ENCODE measurements around the gene VMP1.
"Not testable (repeated sequence)": the region's sequence is repeated elsewhere in the genome, so short reads cannot be mapped to it uniquely, and the experiment has no call there.

Gene VMP1

DNA sequence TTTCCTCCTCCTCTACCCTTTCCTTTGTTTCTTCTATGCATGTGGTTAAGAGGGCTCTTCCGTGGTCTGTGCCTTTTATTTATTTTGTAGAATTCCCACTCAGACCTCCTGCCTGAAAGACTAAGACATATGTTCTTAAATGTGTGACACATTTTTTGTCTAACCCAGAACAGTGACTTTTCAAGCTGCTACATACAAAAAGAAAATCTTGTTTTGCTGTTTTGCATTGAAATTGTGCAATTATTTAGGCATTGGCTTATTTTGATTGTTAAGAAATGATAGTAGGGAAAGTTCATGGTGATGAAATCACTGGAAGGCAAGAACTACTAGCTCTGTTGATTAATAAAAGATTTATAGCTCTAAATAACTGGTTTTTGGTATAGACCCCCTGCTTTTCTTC is 108.5 kb downstream of the VMP1 start:
- no peak for DNase-seq

DNA sequence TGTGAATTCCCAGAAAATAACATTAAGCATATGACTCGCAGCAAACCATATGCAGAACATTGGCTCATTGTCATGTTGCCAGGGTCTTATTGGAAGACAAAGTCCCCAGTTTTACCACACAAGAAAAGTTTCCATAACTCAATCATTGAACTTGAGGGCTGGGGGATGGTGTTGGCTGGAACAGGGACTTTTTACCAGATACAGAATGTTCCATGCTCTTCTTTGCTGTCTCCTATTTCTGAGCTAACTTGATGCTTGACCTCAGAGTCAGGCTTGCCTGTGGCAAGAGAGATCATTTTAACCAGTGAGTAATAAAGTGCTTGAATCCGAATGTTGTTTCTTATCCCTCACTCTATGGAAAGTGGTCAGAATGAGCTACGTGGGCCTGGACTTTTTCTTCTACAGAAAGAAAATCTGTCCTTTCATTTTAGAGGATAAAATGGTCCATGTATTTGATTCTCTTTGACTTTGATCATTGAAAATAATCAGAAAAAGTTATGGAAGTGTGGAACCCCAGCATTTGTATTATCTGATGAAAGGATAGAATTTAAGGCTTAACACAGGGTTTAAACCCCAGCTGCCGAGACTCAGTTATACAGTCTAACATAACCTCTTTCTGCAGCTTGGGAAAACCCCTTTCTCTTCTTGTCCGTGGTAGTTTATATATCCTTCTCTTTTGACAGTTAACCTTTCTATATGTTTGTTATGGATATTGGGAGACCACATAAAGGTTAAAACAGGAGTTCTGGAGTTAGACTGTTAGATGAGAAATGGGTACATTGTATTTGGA is 118.3 kb downstream of the VMP1 start:
- DNase-seq, result peak in 1 of 2 experiments; percentile 45

DNA sequence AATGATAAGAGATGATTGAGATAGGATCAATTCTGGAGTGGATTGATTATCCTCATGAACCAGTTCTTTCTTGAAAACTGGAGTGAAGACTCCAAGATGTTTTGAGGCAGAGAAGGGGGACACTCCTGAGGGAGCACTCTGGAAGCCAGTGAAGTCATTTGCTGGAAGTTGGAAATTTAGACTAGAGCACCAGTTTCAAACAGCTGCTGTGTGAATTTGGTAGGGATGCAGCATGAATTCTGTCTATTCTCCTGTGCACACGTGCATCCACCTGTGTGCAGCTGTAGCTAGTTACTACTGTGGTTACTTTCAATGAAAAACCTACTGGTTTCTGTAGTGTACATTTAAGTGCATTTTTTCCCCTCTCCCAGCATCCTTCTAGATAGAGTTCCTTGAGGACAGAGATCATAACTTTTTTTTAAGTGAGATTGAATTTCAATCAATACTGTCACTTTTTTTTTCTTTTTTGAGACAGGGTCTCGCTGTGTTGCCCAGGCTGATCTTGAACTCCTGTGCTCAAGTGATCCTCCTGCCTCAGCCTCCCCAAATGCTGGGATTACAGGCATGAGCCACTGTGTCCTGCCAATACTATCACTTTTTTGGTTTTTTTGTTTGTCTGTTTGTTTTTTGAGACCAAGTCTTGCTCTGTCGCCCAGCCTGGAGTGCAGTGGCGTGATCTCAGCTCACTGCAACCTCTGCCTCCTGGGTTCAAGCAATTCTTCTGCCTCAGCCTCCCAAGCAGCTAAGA is 119.4 kb downstream of the VMP1 start:
- no peak for DNase-seq

DNA sequence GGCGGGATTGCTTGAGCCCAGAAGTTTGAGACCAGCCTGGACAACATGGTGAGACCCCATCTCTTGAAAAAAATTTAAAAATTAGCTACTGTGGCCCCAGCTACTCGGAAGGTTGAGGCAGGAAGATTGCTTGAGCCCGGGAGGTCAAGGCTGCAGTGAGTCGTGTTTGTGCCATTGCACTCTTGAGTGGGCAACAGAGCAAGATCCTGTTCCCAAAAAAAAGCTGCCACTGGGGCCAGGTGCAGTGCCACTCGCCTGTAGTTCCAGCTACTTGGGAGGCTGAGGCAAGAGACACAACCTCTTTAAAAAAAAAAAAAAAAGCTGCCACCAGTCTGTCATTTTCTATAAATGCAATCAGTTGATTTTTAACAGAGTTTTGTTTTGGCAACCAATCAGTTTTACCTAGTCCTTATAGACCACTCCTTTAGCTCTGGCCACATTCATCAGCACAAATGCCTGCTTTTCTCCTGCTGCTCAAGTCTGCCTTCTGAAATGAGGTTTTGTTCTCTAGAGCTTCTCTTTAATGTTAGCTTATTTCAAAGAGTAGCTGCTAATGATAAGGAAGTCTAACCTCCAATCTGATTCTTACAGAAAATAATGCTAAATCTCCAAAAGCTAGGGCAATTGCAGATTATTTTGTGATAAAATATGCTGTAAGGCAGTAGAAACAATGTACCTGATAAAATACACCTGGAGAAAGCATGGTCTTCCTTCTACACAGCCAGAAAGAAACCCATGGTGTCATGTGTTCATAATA is 120.4 kb downstream of the VMP1 start:
- DNase-seq, result no peak

DNA sequence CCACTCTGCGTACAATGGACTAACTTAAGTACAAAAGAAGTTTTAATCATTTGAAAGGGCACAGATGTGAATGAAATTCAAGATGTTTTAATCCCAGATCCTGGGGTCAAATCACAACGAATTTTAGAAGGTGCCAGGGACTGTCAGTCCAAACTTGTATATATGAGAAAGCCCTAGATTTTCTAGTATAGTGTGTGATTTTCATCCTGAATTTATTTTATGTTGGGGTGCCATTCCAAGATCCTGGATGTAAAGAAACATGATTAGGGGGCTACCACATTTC is 121.0 kb downstream of the VMP1 start:
- DNase-seq, result no peak

DNA sequence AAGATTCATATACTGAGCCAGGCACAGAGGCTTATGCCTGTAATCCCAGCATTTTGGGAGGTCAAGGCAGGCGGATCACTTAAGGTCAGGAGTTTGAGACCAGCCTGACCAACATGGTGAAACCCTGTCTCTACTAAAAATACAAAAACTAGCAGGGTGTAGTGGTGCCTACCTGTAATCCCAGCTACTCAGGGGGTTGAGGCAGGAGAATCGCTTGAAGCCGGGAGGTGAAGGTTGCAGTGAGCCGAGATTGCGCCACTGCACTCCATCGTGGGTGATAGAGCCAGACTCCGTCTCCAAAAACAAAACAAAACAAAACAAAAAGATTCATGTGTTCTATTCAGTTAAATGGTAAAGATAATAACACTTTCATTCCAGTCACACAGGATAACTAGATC is 121.4 kb downstream of the VMP1 start:
- DNase-seq, result peak in 1 of 2 experiments; percentile 39

DNA sequence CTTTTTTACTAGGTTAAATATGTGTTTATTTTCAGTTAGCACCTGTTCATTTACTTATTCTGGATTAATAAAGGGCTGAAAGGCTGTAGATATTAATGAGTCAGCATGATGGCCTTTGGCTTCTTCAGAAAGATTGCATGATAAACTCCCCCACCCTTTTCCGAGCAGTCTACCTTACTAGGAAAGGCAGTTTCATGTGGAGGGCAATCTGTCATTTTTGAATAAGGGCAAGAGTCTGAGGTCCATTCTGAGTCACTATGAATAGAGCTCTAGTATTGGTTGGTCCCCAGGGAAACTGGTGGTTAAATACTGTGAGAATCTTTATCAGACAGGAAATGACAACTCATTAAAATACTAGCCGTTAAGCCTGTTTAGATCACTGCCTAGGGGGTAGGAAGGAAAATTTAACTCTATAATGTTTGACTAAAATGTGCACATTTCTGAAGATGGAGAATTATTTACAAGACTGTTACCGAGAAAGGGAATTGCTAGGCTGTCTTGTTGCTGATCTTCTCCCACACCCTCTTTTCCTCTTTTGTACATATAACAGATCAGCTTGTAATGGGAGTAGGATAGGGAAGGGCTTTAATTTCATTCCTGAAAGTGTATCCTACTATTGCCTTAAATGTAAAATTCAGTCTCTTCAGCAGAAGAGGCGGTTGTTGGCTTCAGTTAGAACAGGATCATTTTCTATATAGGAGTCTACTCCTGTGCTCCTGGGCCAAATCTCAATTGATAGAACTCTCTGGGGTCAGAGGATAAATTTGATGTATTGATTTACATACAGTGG is 122.0 kb downstream of the VMP1 start:
- peak in 1 of 2 experiments; percentile 36 for DNase-seq

DNA sequence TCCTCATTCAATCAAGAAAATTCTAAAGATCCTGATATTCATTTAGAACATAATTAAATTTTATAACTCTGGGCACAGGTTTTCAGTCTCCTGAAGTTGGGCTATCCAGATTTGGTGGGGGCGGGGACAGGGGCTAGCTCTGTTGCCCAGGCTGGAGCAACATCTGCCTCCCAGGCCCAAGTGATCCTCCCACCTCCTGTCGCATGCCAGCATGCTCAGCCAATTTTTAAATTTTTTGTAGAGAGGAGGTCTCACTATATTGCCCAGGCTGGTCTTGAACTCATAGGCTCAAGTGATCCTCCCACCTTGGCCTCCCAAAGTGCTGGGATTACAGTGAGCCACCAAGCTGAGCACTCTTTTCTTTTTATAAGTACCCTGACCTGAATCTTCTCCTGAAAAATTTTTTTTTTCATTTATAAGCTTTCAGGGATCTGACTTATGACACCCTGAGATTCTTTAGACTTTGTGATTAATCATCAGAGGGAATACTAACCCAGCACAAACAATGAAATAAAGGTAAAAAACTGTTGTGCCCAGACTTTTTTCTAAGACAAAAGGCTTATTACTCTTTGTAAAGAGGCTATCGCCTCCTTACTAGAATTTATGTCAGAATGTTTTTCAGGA is 122.7 kb downstream of the VMP1 start:
- peak in 1 of 2 experiments; percentile 38 for DNase-seq

DNA sequence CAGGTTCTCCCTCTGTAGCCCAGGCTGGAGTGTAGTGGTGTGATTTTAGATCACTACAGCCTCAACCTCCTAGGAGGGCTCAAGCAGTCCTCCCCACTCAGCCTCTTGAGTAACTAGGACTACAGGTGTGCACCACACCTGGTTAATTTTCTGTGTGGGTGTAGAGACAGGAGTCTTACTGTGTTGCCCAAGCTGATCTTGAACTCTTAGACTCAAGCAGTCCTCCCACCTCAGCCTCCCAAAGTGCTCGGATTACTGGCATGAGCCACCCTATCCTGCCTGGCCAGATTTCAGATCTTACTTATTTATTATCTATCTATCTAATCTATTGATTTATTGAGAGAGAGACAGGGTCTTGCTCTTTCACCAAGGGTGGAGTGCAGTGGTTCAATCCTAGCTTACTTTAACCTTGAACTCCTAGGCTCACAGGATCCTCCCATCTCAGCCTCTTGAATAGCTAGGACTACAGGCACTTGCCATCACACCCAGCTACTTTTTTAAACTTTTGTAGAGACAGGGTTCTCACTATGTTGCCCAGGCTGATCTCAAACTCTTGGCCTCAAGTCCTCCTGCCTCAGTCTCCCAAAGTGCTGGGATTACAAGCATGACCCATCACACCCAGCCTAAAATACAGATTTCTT is 123.5 kb downstream of the VMP1 start:
- no peak for DNase-seq

DNA sequence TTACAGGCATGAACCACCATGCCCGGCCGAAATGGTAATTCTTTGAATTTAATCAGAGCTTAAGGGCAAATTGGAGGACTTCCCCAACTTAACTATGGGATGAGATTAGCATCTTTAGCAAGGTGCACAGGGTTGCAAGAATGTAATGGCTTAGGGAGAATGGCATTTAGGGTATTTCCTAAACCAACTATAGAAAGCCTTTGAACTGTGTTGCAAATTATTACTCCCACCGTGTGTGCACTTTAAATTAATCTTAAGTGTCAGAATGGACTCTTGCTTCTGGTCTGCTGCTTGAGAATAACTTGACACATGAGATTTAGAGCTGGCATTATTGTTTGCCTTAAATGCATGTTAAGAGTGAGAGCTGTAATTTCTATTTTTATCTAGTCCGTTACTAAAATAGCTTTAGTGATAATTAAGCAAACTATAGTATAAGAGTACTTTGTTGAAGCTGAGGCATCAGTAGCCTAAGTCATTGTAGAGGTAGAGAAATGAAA is 125.5 kb downstream of the VMP1 start:
- no peak for DNase-seq

DNA sequence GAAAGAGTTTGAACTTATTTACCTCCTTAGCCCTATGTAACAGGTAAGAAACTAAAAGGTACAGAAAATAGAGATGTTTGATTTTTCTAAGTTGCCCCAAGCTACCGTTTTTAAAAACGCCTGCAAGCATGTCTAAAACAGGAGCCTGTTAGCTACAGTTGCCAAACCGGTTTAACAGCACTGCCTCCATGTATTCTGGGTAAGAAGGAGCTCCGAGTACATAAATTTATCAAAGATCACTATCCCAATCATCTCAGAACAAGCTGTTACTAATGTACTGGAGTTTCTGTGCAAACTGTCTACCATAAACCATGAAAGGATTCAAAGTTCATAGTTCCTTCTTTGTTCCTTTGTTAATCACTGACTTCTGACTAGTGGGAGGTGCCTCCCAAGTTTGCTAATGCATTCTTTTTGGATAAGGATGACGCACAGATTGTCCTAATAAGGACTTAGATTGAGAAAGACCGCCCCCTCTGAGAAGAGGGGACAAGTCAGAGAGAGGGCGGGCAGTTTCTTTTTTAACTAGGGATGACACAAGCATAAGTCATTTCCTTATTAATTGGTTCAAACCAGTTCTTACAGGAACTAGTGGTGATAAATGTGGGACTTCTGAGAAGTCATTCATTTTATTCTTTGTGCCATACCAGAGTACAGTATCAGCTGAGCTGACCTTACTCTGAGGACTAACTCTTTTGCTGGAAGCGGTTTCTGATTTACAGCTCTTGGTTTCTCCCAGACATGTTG is 130.0 kb downstream of the VMP1 start:
- peak; percentile 45 to 55 for DNase-seq

DNA sequence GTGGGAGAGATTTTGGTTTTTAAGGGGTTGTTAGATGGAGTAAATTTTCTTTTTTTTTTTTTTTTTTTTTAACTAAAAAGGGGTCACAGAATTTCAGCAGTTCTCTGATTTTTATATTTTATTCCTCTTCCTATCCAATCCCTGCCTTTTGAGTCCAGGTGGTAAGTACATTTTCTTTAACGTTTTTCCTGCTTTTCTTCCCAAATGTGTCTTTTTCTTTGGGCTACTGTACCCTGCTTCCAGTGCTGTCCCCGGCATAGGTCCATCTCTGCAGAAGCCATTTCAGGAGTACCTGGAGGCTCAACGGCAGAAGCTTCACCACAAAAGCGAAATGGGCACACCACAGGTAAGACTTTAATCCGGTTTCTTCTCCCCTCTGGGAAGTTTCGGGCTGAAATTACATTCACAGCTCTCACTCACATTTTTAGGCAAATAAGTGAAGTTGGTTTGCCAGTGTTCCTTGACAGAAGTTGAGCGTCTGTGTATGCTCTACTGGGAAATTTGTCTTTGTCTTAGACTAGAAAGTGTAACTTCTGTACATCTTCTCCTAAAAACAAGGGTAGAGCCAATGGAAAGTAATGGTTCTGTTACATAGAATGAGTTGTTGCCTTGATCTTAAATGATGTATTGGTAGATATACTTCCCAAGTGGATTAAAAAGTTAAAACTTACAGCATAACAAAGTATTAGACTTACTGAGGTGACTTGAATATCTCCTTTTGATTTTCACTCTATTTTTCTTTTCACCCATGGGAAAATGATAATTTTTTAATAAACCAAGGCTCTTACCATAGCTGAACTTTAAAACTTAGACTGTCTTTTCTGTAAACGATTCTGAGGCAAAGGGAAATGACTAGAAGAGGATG is 130.8 kb downstream of the VMP1 start:
- peak; percentile 44 to 49 for DNase-seq

DNA sequence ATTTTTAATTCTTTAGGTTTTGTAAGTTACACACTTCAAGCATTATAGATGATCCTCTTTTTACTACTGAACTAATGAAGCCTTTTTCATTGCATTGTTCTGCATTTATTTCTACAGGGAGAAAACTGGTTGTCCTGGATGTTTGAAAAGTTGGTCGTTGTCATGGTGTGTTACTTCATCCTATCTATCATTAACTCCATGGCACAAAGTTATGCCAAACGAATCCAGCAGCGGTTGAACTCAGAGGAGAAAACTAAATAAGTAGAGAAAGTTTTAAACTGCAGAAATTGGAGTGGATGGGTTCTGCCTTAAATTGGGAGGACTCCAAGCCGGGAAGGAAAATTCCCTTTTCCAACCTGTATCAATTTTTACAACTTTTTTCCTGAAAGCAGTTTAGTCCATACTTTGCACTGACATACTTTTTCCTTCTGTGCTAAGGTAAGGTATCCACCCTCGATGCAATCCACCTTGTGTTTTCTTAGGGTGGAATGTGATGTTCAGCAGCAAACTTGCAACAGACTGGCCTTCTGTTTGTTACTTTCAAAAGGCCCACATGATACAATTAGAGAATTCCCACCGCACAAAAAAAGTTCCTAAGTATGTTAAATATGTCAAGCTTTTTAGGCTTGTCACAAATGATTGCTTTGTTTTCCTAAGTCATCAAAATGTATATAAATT is 132.3 kb downstream of the VMP1 start:
- no peak for DNase-seq

DNA sequence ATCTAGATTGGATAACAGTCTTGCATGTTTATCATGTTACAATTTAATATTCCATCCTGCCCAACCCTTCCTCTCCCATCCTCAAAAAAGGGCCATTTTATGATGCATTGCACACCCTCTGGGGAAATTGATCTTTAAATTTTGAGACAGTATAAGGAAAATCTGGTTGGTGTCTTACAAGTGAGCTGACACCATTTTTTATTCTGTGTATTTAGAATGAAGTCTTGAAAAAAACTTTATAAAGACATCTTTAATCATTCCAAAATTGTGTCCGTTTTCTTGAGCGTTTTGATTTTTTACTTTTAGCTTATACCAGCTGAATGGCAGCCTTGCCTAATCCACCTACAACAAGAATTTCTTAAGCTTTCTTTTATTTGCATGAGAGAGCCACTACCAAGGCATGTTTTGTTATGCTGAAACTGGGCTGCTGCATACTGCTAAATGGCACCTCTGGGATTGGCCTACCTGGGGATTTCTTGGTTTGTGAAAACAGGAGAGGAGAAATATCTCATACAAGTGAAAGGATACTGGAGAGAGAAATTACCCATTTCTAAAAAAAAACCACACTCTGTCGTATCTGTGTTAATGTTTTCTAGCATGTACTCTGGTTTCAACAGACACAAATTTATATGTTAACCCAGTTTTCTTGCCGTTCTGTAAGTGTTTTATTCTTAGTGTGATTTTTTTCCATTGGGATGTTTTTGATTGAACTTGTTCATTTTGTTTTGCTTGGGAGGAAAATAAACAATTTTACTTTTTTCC is 133.1 kb downstream of the VMP1 start:
- DNase-seq, result no peak

DNA sequence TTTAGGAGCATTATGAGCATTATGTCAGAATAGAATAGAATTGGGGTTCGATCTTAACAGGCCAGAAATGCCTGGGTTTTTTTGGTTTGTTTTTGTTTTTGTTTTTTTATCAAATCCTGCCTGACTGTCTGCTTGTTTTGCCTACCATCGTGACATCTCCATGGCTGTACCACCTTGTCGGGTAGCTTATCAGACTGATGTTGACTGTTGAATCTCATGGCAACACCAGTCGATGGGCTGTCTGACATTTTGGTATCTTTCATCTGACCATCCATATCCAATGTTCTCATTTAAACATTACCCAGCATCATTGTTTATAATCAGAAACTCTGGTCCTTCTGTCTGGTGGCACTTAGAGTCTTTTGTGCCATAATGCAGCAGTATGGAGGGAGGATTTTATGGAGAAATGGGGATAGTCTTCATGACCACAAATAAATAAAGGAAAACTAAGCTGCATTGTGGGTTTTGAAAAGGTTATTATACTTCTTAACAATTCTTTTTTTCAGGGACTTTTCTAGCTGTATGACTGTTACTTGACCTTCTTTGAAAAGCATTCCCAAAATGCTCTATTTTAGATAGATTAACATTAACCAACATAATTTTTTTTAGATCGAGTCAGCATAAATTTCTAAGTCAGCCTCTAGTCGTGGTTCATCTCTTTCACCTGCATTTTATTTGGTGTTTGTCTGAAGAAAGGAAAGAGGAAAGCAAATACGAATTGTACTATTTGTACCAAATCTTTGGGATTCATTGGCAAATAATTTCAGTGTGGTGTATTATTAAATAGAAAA is 133.8 kb downstream of the VMP1 start:
- not testable (repeated sequence) for DNase-seq

DNA sequence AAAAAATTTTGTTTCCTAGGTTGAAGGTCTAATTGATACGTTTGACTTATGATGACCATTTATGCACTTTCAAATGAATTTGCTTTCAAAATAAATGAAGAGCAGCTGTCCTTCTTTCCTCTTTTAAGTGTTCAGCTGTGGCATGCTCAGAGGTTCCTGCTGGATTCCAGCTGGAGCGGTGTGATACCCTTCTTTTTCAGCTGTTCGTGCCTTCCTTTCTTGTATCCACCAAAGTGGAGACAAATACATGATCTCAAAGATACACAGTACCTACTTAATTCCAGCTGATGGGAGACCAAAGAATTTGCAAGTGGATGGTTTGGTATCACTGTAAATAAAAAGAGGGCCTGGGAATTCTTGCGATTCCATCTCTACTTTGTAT is 134.4 kb downstream of the VMP1 start:
- DNase-seq, result not testable (repeated sequence)

DNA sequence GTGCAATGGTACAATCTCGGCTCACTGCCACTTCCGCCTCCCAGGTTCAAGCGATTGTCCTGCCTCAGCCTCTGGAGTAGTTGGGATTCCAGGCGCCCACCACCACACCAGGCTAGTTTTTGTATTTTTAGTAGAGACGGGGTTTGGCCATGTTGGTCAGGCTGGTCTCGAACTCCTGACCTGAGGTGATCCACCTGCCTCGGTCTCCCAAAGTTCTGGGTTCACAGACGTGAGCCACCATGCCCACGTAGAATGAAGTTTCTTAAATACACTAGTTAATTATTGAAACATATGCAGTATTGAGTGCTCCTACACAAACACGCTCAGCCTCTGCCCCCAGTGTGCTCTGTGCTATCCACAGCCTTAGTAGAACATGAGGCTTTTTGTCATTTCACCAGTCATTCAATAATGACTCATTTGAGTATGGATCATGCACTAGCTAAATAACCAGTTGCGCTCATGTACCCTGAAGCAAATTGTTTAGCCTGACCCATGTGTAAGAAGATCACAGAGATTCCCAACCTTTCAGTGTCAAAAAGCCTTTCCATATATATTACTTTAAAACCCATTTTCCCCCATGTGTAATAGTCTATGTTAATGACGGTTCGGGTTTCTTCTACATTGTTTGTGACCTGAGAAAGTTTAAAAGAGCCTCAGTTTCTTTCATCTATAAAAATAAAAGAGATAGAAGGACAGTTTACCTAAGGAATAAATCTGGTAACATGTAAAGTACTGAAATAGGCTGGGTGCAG is 135.6 kb downstream of the VMP1 start:
- peak; percentile 67 to 68 for DNase-seq
